GM19463 (cell line): ENCODE results near the gene RGS21.
"Not testable (repeated sequence)": the region's sequence is repeated elsewhere in the genome, so short reads cannot be mapped to it uniquely, and the experiment has no call there.

Experiments
- ATAC-seq: cut with Tn5 transposase; IDR thresholded peaks from one replicate; pipeline ENCODE4 v1.9.1; 2021; ENCODE audit warnings: mild to moderate bottlenecking, moderate library complexity; ENCODE audit not compliant: unreplicated experiment

RGS21 gene

DNA sequence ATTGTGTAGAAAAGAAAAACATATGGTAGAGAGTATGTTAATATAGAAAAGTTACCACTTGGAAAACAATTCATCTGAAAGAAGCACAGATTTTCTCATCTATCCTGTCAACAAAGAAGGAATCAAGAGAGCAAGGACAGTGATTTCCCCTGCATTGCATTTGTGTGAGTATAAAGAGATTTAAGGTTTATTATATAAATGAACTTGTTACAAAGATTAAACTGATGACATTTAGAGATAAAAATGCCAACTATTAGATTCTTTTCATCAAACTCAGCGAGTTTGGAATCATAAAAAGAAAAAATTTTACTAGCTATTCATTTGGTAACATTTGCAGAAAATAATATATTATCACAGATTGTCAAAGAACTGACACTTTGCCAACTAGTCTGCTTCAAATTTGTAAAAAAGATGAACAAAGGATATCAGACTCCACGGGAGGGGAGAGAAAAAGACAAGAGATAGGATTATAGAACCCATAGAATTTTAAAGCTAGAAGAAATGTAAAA is at the start of gene RGS21:
Gene RGS21 (plus strand): TSS at position 51 of the 509 bp plus-strand sequence. CDS start 26,045 bp downstream, outside the sequence.
- ATAC-seq = no peak

DNA sequence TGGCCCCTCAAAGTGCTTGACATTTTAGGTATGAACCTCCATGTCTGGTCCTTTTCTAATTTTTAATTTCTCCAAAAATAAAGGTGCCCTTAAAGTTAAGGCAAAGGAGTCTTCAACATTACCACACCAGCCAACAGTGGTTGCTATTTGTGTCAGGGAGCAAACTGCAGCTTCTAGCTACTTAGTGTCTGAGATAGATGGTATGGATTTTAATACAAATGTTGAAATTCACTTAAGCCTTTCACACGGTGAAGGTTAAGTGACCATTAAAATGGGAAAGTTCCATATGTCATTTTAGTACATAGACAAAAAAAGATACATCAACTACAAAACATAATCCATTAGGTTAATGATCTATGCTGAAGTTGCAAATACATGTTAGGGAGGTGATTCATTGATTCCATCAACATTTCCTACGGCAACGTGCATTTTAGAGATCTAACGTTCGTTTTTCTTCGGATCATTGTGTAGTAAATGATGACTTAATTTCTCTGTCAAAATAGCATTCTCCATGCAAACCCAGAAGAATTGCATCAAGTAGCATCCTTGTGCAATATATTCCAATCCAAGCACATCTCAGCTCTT is 48.2 kb upstream of the RGS21 start:
- no peak for ATAC-seq

DNA sequence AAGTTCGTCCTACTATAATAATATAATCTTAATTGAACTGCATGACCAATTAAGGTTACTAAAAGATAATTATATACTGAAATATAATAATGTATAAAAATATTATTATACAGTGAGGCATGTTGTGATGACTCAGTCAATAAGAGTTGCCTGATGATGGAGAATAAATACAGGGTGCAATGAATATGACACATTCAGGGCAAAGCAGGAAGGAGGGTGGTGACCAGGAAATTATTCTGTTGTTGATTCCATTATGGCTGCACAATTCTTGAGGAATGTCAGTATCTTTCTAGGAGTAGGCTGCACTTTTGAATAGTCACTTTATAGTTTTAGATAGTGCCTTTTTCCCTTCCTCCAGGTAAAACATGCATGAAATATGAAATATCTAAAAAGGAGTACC is 46.4 kb upstream of the RGS21 start:
- ATAC-seq = no peak

DNA sequence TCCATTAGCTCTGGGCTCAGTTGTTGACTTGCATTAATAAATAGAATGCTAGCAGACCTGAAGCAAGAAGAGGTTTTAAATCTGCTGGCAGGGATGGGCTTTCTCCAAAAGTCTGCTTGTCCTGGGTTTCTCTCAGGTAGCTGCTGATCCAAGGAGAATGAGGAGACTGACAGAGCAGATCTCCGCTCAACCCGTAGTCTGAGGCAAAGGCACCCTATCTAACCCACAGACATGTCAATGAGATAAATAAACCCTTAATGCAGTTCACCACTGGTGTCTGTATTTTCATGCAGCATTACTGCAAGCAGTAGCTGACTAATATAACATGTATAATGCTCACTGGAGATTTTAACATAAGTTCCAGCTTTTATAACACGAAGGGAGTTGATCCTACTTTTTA is 44.1 kb upstream of the RGS21 start:
- ATAC-seq = no peak

DNA sequence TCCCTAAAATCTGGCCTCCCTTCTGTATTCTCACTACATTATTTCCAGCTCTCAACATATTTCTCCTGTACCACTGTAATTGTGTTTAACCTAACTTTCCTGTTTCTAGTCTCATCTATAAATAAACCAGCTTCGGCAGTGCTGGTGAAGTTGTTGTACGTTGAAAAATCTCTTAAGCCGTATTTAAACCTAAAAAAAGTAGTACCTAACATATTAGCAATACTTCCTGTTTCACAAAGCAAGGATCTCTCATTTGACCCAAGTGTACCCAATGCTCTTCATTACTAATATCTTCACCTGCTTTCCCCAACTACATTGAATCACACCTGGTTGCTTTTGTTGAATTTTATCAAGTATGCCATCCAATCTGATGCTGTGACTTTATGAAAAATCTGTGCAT is 42.2 kb upstream of the RGS21 start:
- ATAC-seq = no peak

GRCh38 chr1:192277635-192278034 is 39.2 kb upstream of the RGS21 start:
- no peak for ATAC-seq

DNA sequence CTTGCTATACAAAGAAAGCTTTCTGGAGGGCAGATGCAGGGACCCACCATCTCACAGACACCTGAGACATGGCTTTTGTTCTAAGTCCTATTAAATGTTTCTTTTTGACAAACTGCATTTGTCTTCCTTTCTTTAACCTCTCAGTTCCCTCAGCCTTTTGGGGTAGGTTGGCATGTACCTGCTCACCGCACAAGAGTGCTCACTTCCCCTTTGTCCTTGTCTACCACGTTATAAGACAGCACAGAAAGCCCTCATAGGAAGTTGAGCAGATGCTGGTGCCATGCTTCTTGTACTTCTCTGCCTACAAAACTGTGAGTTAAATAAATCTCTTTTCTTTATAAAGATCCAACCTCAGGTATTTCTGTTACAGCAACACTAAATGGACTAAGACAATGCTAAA is 31.9 kb upstream of the RGS21 start:
- no peak for ATAC-seq

GRCh38 chr1:192303029-192303428 is 13.8 kb upstream of the RGS21 start:
- no peak for ATAC-seq

- ATAC-seq = not testable (repeated sequence)
Measured at GRCh38 chr1:192308314-192308713, 8.5 kb upstream of the RGS21 start.

DNA sequence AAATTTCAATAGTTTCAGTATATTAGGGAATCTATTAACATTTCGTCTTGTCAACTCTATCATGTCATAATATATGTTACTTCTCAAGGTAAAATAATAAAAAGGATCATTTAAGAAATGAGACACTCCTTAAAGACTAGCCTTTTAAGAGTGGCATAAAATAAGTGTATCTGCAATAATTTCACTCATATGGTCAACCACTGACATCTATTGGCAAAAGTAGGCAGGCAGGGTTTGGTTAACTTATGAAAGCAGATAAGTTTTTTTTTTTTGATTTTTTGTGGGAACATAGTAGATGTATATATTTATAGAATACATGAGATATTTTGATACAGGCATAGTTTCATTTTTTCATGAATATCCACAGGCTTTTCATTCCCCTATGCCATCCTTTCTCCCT is 5.5 kb upstream of the RGS21 start:
- ATAC-seq = no peak

GRCh38 chr1:192327997-192328396 is 11.2 kb downstream of the RGS21 start:
- no peak for ATAC-seq

DNA sequence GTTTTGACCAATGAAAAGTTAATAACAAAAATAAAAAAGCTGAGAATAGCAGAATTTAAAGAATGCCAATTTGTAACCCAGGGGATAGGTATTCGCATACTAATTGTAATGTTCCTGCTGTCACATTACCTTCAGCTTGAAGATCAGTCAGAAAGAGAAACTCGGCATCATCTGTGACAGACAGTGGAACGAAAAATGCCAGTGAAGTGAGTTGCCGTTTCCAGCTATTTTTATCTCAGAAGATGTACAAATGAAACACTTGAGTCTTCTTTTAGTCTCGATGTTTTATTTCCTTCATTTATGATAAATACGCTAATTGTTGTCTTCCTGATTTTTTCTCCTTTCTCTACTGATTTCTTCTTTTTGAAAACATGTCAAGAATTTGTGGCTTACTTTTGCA is 26.1 kb downstream of the RGS21 start:
- no peak for ATAC-seq

GRCh38 chr1:192343344-192343743 is 26.6 kb downstream of the RGS21 start:
- no peak for ATAC-seq

DNA sequence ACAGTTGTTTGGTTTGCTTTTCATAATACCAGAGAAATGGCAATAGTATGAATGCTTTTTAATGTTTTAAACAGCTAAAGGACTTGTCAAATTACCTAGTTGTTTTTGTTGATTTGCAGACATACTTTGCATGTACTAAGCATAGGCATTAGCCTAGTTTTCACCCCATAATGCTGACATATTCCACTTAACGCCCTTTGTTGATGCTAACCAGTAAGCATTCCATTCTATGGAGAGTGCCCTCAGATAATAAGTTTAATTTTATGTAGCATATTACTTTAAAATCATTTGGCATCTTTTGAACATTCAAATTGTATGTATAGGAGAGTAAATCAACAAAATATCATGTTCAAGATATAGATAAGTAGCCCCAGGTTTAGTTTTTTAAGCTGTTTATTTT is 32.5 kb downstream of the RGS21 start:
- ATAC-seq = no peak

- ATAC-seq = no peak
Measured at GRCh38 chr1:192350356-192350755, 33.6 kb downstream of the RGS21 start.

GRCh38 chr1:192351550-192351949 is 34.8 kb downstream of the RGS21 start:
- ATAC-seq = no peak

DNA sequence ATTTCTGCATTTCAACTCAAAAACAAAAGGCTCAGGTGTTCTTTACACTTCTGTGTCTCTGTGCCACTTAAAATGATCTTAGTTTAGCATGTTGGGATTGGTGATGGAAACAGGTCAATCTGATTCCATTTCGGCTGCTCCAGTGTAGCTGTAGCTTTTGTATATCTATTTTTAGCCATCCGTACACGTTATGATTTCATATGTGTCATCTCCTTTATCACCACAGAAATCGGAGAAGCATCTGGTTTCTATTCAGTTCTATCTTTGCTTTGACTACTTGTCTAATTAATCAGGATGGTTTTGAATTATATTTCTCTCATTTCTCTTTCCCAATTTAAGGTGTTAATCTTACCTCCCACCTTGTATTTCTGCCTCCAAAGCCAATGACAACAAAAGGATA is 41.1 kb downstream of the RGS21 start:
- no peak for ATAC-seq

GRCh38 chr1:192358402-192358801 is 41.6 kb downstream of the RGS21 start:
- ATAC-seq = no peak

- no peak for ATAC-seq
Measured at GRCh38 chr1:192358822-192359221, 42.0 kb downstream of the RGS21 start.

- ATAC-seq = no peak
Measured at GRCh38 chr1:192363177-192363576, 46.4 kb downstream of the RGS21 start.

DNA sequence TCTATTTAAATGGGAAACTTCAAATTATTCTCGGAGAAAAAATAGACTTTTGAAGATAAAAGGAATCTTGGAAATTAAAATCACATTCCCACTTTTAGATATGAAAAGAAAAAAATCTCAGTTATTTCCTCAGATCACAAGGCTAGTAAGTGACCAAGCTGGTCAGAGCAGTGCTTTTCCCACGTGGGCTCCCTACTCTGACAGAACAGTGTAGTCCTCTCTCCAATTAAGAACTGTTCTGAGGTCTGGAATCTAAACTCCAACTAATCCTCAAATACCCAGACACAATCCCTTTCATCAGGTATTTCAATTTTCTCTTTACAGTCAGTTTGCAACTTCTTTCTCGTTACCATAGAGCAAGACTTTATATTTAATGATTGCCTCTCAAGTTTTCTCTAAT is 50.6 kb downstream of the RGS21 start:
- ATAC-seq = no peak

DNA sequence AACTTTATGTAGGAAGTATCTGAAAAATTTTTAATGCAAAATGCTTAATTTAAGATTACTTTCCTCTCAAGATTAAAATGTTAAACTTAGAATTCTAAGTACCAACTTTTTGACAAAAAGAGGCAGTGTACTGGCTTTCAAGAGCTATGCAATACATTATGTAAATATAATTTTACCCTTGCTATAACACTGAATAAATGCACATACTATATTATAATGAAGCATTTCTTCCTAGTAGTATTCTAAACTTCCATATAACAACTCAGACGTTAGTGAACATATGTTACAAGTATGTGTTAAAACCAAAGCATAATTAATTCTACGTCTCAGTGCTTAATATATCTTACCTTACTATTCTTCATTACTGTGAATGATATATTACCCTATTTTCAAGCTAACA is 58.5 kb downstream of the RGS21 start:
- ATAC-seq = no peak

DNA sequence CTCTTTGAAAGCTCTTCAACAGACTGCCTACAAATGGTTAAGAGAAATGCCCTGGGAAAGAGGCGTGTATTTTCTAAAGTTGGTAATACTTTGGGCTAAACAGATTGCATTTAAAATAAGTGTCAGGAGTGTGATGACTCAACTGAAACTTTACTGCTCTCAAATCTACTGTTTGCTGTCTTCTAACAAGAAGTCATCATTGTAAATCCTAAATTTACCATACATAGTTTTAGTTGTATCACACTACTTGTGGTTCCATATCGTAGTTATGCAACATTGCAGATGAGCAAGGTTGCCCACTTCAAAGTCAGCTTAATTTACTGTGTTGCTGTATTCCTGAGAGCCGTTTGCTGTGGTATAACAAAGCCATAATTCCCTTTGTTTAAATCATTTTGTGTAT is 59.6 kb downstream of the RGS21 start:
- no peak for ATAC-seq
